Activated T-cell treated with anti-CD3 and anti-CD28 coated beads, Interleukin-2, amount 50 U/mL, for 4 hours (primary cell): ENCODE measurements around the gene COL6A2. TPM values are rescaled to one million over a fixed set of nuclear protein-coding genes. Genes with fewer than 3 reads are reported as not detected.
"Not testable (repeated sequence)": the region's sequence is repeated elsewhere in the genome, so short reads cannot be mapped to it uniquely, and the experiment has no call there.

Experiments
- ATAC-seq, 2 donors: fragments of 200-7000 bp; cut with Tn5 transposase; one replicate each; pipeline ENCODE4 v1.10.0; 2021
- DNase-seq: peaks from one replicate; pipeline ENCODE4 v3.0.0-alpha.2; 2020
- H3K27me3 Mint-ChIP-seq: one replicate; pipeline ENCODE4 v1.8.0; 2021; ENCODE audit warnings: low read depth, mixed read lengths
- H3K36me3 Mint-ChIP-seq: one replicate; pipeline ENCODE4 v1.8.0; 2022; ENCODE audit warnings: mixed read lengths; ENCODE audit not compliant: insufficient read depth
- H3K4me1 Mint-ChIP-seq: one replicate; pipeline ENCODE4 v1.8.0; 2021; ENCODE audit warnings: low read depth, mixed read lengths
- H3K4me3 Mint-ChIP-seq: one replicate; pipeline ENCODE4 v1.8.0; 2021; ENCODE audit warnings: mild to moderate bottlenecking, moderate library complexity, mixed read lengths
- H3K9me3 Mint-ChIP-seq: one replicate; pipeline ENCODE4 v1.8.0; 2021; ENCODE audit warnings: mixed read lengths
- total RNA-seq, 3 donors: library from RNA; stranded (reverse); gene quantifications; one replicate each; pipeline ENCODE4 v1.2.1, GENCODE V29; 2021

Gene COL6A2
- total RNA-seq, 3 donors from 2014 or later: 4.8 to 7.7 (median 5.7) TPM

DNA sequence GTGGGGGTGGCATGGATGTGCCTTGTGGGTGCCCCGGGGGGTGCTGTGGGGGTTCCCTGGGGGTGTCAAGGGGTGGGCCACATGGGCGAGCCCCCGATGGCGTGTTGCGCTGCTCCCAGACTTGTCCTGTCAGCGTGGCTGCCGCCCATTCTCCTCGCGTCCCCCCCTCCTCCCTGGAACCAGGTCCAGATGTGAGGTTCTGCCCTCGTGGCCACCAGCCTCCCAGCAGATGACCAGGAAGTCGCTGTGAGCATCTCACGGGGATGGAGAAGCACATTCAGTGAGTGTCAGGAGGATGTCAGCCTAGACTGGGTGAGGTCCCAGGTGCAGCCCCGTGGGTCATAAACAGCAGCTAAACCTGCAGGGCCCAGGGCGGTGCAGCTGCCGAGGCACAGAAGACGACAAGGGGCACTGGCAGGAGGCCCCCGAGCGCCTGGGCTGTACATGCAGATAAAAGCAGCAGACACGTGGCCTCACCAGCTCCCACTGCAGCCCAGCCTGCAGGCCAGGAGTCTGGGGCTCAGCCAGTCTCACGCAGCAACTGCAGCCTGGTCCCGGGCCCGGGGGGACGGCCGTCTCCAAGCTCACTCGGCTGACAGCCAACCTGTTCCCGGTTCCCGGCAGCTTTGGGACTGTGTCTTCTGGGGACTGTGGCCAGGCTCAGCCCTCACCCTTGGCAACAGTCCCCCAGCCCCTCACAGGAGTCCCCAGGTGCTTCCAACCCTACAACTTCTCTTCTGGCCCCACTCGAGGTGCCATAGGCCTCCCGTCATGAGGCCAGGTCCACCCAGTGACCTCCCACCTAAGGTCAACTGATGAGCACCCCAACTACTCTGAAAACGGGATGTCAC lies 17.5 kb upstream of the COL6A2 start:
- no peak overlapping the region for H3K4me3 Mint-ChIP-seq
- H3K36me3 Mint-ChIP-seq: no peaks in the 10 kb centered on the region
- DNase-seq: peak; percentile 4
- ATAC-seq: no peak
- peaks cover 15% of the 10 kb centered on the region for H3K27me3 Mint-ChIP-seq
- no peaks in the 10 kb centered on the region for H3K9me3 Mint-ChIP-seq
- no peaks in the 10 kb centered on the region for H3K4me1 Mint-ChIP-seq

DNA sequence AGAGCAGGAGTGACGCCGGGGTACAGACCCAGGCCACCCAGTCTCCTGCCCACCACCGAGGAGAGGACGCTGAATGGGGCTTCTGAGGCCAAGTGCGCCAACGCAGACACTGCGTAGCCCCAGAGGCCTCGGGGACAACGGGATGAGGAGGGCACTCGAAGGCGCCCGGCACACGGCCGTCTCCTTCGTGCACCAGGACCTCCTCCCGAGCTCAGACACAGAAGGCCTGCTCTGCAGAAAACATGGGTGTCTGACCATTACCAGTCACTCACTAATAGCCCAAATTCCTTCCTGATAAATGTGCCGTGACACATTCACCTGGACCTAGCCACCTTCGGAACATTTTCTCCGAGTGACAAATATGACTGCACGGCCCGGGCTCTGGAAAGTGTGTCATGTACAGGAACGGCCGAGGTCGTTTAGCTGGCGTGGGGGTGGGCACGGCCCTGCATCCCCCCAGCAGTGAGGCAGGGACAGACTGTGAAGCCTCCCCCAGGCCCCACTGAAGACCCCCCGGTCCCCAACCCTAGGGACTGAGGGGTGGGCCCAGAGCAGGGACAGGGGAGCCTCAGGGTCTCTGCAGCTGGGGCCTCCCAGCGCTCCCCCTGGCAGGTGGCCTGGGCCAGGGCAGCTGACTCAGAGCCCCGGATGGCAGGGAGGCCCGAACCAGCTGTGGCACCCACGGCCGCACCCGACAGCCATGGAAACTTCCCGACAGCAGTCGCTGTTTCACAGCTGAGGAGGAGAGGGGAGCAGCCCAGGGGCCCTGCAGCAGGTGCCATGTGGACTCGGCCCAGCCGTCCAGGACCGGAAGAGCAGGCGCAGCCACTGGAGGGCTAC lies 16.7 kb upstream of the COL6A2 start:
- Mint-ChIP-seq H3K9me3 (no peaks in the 10 kb centered on the region), H3K36me3 (no peaks in the 10 kb centered on the region), H3K4me1 (no peaks in the 10 kb centered on the region), H3K4me3 (no peak overlapping the region), H3K27me3 (peaks cover 17% of the 10 kb centered on the region)
- ATAC-seq (no peak), DNase-seq (no peak)

DNA sequence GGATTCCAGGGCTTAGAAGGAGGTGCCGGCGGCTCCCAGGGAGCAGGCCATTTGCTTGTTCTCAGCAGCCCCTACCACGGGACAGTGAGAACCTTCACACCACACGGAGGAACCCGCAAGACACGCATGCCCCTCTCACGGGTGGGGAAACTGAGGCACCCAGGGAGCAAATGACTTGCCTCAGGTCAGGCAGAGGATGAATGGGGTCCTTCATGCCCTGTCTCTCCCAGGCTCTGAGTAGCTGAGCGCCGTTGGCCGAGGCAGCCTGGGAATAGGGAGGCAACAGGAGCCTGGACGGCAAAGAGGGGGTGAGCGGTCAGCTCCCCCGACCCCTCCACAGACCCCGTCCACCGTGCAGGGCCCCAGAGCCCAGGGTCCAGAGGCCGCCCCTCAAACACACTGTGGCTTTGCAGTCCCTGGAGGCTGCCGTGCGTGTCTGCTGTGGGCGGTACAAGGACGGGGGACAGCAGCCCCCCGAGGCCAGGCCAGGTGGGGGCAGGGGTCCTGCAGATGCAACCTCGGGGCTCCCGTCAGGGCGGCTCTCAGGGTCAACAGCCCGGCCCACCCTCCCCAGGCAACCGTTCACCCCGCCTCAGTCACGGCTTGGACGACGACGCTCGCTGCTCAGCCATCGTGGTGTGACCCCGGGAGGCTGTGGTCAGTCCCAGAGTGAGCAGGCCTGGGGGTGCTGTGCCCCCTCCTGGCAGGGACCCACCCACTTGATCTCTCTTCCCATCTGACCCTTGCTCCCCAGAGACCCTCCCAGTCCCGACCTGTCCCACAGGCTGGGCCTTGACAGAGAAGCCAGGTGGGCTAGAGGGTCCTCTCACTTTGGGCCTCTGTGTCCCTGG lies 15.8 kb upstream of the COL6A2 start:
- no peak for DNase-seq
- Mint-ChIP-seq H3K4me3 (no peak overlapping the region), H3K9me3 (no peaks in the 10 kb centered on the region), H3K4me1 (no peaks in the 10 kb centered on the region), H3K36me3 (no peaks in the 10 kb centered on the region), H3K27me3 (peaks cover 15% of the 10 kb centered on the region)
- no peak for ATAC-seq

DNA sequence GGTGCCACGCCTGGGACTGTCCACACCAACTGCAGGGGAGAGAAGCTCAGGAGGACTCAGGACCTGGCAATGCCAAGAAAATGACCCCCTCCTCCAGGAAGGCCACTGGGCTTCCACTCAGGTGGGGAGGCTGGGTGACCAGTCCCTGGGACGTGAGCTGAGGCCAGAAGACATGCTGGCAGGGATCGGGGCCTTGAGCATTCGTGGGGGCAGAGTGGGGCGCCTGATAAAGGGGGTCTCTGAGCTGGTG lies 15.3 kb upstream of the COL6A2 start:
- DNase-seq: no peak
- Mint-ChIP-seq H3K4me1 (no peaks in the 10 kb centered on the region), H3K36me3 (no peaks in the 10 kb centered on the region), H3K27me3 (peaks cover 15% of the 10 kb centered on the region), H3K9me3 (no peaks in the 10 kb centered on the region), H3K4me3 (no peak overlapping the region)
- ATAC-seq: no peak

DNA sequence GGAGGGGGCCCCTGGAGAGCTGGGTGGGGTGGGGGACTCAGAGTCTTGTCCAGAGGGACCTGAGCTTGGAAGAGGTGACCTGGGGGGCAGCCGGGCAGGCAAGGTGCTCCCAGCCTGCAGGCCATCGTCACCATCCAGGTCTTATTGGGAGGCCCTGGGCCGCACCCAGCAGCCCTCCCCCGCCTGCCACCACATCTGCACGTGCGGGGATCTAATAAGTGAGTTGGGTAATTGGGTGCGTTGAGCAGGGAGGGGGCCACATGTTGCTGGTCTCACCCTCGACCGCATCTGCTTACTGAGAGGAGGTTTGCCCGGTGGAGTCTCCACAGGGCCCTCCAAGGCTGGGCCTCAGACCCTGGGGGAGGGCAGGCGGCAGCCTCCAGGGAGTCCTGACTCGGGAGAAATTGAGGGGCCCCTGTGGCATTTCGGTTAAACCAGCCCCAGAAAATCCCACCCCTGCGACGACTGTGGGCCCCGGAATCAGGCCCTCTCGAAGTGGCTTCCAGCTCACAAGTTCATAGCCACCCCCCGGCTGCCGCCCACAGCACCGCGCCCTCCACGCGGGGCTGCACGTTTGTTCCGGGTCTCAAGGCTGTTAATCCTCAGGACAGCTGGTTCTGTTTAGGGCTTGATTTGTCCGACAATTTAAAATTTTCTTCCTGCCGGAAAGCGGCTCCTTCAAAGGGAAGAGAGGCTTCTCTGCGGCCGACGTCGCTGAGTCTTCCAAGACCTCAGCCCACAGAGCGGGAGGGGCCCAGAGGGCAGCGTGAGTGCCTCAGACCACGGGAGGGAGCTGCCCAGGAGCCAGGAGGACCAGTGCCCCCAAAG lies 14.7 kb upstream of the COL6A2 start:
- Mint-ChIP-seq H3K27me3 (peaks cover 15% of the 10 kb centered on the region), H3K36me3 (peaks cover 1% of the 10 kb centered on the region), H3K9me3 (peaks cover 3% of the 10 kb centered on the region), H3K4me1 (no peaks in the 10 kb centered on the region), H3K4me3 (no peak overlapping the region)
- no peak for DNase-seq
- no peak for ATAC-seq

DNA sequence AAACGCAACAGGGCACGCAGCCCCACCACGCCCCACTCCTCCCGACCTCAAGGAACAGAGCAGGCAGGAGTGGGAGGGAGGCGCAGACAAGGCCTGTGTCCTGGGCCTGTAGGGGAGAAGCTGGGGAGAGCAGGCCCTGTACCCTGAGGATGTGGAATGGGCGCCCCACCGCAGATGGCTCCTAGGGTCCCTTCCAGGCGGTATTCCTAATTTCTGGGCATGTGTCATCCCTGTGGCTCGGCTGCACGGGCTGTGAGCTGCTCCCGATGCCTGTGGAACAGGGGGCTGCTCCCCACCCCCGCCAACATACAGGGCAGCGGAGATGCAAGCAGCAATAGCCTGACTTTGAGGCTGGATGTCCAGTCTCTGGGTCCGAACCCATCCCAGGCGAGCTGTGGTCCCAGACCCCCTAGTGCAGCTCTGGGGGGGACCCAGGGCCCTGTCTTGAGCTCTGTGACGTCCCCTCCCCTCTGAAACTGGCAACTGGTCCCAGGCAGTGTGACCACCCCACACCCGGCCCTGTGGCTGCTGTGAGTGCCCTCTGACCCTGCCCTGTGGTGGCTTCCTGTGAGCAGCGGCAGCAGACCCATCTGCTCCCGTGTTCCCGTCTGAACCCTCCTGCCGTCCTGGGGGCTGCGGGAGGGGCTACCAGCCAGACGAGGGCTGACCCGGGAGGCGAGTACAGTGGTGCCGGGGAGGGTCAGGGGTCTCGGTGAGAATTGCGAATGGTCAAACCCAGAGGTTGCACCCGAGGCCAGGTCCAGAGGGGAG lies 13.9 kb upstream of the COL6A2 start:
- no peak overlapping the region for H3K4me3 Mint-ChIP-seq
- DNase-seq (no peak), ATAC-seq (no peak)
- H3K4me1 Mint-ChIP-seq: no peaks in the 10 kb centered on the region
- H3K9me3 Mint-ChIP-seq: peaks cover 9% of the 10 kb centered on the region
- H3K36me3 Mint-ChIP-seq: peaks cover 2% of the 10 kb centered on the region
- peaks cover 15% of the 10 kb centered on the region for H3K27me3 Mint-ChIP-seq

DNA sequence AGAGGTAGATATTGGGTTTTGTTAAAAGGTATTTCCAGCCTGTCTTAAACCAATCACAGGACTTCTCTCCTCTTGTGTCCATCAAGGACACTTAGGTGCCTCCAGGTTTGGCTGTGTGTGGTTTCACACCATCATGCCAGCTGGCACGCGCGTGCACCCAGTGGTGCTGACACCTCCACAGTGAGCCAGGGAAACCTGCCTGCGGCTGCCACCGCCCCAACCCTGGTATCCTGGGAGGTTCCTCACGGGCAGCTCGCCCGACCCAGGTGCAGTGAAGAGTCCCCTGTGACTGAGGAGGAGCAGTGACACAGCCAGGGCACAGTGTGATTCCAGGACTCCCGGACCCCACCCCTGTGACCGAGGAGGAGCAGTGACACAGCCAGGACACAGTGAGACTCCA lies 13.2 kb upstream of the COL6A2 start:
- Mint-ChIP-seq H3K4me3 (no peak overlapping the region), H3K9me3 (peaks cover 9% of the 10 kb centered on the region), H3K27me3 (peaks cover 13% of the 10 kb centered on the region), H3K4me1 (no peaks in the 10 kb centered on the region), H3K36me3 (peaks cover 2% of the 10 kb centered on the region)
- ATAC-seq (no peak), DNase-seq (no peak)

DNA sequence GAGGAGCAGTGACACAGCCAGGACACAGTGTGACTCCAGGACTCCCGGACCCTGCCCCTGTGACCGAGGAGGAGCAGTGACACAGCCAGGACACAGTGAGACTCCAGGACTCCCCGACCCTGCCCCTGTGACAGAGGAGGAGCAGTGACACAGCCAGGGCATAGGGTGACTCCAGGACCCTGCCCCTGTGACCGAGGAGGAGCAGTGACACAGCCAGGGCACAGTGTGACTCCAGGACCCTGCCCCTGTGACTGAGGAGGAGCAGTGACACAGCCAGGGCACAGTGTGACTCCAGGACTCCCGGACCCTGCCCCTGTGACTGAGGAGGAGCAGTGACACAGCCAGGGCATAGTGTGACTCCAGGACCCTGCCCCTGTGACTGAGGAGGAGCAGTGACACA lies 12.7 kb upstream of the COL6A2 start:
- not testable (repeated sequence) for DNase-seq, H3K9me3 Mint-ChIP-seq, ATAC-seq, H3K4me1 Mint-ChIP-seq, H3K4me3 Mint-ChIP-seq, H3K36me3 Mint-ChIP-seq
- peaks cover 12% of the 10 kb centered on the region for H3K27me3 Mint-ChIP-seq

DNA sequence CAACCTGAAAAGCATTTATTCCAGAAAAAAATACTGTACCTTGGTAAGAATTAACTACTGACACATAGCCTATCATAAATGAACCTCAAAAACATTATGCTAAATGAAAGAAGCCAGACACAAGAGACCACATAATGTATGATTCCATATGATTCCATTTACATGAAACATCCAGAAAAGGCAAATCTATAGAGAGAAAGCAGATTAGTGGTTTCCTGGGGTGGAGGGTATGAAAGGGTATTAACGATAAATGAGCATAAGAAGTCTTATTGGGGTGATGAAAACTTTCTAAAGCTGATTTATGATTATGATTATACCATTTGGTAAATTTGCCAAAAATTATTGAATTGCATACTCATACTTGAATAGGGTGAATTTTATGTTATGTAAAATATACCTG lies 10.3 kb upstream of the COL6A2 start:
- H3K36me3 Mint-ChIP-seq: peaks cover 2% of the 10 kb centered on the region

DNA sequence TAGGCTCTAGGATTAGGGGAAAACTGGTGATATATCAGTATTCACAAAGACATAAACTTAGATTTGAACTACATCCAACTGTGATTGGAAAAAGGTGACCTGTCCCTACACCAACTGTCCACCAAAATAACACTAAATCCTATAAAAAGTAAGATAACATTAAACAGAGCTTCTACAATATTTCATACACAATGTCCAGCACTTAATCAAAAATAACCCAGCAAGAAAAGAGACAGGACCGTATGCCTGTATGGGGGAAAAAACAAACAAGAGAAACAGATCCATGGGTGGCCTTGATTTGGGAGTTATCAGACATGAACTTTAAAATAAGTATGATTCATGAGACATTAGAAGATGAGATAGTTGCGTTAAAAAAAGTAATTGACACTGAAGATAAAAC lies 9.7 kb upstream of the COL6A2 start:
- no peaks in the 10 kb centered on the region for H3K4me1 Mint-ChIP-seq
- no peak for DNase-seq
- no peak for ATAC-seq
- peaks cover 2% of the 10 kb centered on the region for H3K36me3 Mint-ChIP-seq
- H3K4me3 Mint-ChIP-seq: no peak overlapping the region
- H3K9me3 Mint-ChIP-seq: peaks cover 9% of the 10 kb centered on the region
- H3K27me3 Mint-ChIP-seq: peaks cover 2% of the 10 kb centered on the region

More for the DNA sequence above, 10.3 kb upstream of the COL6A2 start:
- ATAC-seq (no peak), DNase-seq (no peak)
- Mint-ChIP-seq H3K27me3 (peaks cover 6% of the 10 kb centered on the region), H3K9me3 (peaks cover 9% of the 10 kb centered on the region), H3K4me1 (no peaks in the 10 kb centered on the region), H3K4me3 (no peak overlapping the region)

DNA sequence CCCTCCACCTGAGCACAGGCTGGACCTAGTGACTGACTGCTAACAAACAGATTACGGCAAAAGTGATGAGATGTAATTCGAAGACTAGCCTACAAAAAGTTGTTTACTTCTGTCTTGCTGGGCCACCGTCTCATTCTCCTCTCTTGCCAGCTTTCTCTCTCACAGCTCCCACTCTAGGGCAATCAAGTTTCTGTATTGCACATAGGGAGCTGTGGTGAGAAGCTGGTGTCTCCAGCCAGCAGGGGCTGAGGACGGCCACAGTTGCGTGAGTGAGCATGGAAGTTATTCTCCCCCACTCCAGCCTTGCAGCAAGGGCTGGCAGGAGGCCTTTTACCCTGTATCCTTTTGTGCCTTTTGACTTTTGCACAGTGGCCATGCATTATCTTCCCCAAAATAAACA lies 8.6 kb upstream of the COL6A2 start:
- H3K4me1 Mint-ChIP-seq: no peaks in the 10 kb centered on the region
- no peak overlapping the region for H3K4me3 Mint-ChIP-seq
- peaks cover 2% of the 10 kb centered on the region for H3K27me3 Mint-ChIP-seq
- no peak for DNase-seq
- H3K9me3 Mint-ChIP-seq: peaks cover 9% of the 10 kb centered on the region
- H3K36me3 Mint-ChIP-seq: peaks cover 2% of the 10 kb centered on the region
- ATAC-seq: no peak

DNA sequence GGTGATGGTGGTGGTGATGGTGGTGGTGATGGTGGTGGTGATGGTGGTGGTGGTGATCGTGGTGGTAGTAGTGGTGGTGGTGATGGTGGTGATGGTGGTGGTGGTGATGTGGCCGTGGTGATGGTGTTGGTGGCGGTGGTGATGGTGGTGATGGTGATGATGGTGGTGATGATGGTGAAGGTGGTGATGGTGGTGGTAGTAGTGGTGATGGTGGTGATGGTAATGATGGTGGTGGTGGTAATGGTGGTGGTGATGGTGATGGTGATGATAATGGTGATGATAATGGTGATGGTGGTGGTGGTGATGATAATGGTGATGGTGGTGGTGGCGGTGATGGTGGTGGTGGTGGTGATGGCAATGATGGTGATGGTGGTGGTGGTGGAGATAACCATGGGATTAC lies 6.8 kb upstream of the COL6A2 start:
- H3K4me1 Mint-ChIP-seq: no peaks in the 10 kb centered on the region
- H3K4me3 Mint-ChIP-seq: no peak overlapping the region
- peaks cover 9% of the 10 kb centered on the region for H3K9me3 Mint-ChIP-seq
- DNase-seq (no peak), ATAC-seq (no peak)
- H3K27me3 Mint-ChIP-seq: no peaks in the 10 kb centered on the region
- H3K36me3 Mint-ChIP-seq: peaks cover 2% of the 10 kb centered on the region

DNA sequence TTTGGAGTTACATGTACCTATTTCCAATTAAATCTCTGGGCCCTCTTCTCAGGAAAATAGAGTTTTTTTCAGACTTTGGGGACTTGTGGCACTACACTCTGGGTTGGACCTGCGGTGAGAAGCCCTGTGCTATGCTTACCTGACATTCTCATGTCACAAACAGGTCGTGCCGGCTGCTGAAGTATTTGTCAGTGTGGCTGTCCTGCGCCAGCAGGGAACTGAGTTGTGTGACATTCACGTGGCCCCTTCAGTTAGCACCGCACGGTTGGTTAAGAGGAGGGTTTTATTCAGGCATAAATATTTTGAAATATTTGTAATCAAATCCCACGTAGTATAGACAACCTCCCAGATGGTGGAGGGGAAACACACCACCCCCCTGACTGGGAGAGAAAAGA lies 6.3 kb upstream of the COL6A2 start:
- peaks cover 9% of the 10 kb centered on the region for H3K9me3 Mint-ChIP-seq
- DNase-seq (no peak), ATAC-seq (no peak)
- H3K4me1 Mint-ChIP-seq: no peaks in the 10 kb centered on the region
- H3K36me3 Mint-ChIP-seq: peaks cover 2% of the 10 kb centered on the region
- H3K4me3 Mint-ChIP-seq: no peak overlapping the region
- no peaks in the 10 kb centered on the region for H3K27me3 Mint-ChIP-seq
